A549 treated with AZD2906 at 1 μM for 4 hours (cell line): ENCODE results near the gene PEX16. TPM values are rescaled to one million over a fixed set of nuclear protein-coding genes. Genes with fewer than 3 reads are reported as not detected.

ENCODE experiments used
- total RNA-seq: library from RNA; stranded (reverse); fragments of 200-300 nt; extraction: Qiagen RNA extraction; gene quantifications from 5 replicates; pipeline ENCODE4 v1.2.3, GENCODE V29; 2022

PEX16 gene
- total RNA-seq = 16.8 to 22.9 TPM (median 19.7 TPM) in 5 replicates

GRCh38 chr11:45917623-45918330, at the start of gene PEX16:
Gene PEX16 (minus strand): TSS chr11:45917877. CDS start chr11:45917811, 66 bp downstream.

GRCh38 chr11:45922425-45923082, 4.9 kb upstream of the PEX16 start, which contains the start of gene LARGE2:
Gene LARGE2 (plus strand): TSS chr11:45922656. CDS start chr11:45922883, 227 bp downstream.

DNA sequence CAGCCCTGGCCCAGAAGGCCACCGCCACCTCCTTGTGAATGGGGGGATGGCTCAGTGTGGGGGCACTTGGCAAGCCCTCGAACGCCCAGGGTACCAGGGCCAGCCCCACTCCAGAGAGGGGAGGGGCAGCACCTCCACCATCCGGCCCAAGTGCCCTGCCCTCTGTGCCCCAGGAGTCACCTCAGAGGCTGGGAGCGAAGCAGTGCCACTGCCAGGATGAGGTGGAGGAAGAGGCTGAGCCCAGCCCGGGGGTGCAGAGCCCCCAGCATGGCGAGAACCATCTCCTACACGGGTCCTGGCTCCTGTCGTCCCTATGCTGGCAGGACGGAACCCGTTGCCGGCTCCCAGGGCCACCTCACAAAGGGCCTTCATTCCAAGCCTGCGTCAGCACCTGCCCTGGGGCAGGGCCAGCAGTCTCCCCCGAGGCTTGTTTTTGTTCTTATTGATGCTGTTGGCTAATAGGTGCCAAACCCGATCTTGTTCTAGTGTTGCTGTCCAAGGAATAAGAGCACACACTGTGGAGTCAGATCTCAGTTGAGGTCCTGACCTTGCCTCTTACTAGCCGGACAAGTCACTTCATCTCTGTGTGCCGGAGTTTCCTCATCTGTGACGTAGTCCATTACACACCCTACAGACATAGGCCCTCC, 10.6 kb downstream of the PEX16 start, which contains the start of gene FREY1:
FREY1 (minus strand) TSS at position 307 of the 647 bp plus-strand sequence; CDS start at position 281, 26 bp downstream.

GRCh38 chr11:45885274-45885920, 32.3 kb downstream of the PEX16 start, which contains the start of gene MAPK8IP1:
Gene MAPK8IP1 (plus strand): TSS chr11:45885651. CDS start chr11:45885821, 170 bp downstream.

Other genes starting within 250 kb of the PEX16 start
- 28.9 to 34.6 TPM (median 30.7 TPM) in 5 replicates for gene SLC35C1, start 112.7 kb downstream of the PEX16 start, total RNA-seq
- gene CRY2, start 70.4 kb downstream of the PEX16 start, total RNA-seq = 4.7 to 5.5 TPM (median 4.9 TPM) in 5 replicates
- gene MAPK8IP1, start 32.2 kb downstream of the PEX16 start, total RNA-seq = 5.4 to 6.9 TPM (median 6.1 TPM) in 5 replicates
- 0.29 to 0.53 TPM (median 0.34 TPM) in 5 replicates for gene FREY1, start 10.6 kb downstream of the PEX16 start, total RNA-seq
- gene LARGE2, start 4.8 kb upstream of the PEX16 start, total RNA-seq = 1.6 to 3.1 TPM (median 2.6 TPM) in 5 replicates
- gene PHF21A, start 203.6 kb upstream of the PEX16 start, total RNA-seq = 8.2 to 11.5 TPM (median 10.0 TPM) in 5 replicates